ENCODE measurements around the gene JAZF1.

GRCh38 chr7:28075674-28076358, 104.8 kb downstream of the JAZF1 start:
- TF ChIP-seq SIN3A (IDR thresholded peaks at IDR 0.05; ENCODE audit: low read depth) (no peak), SP1 (IDR thresholded peaks at IDR 0.05; ENCODE audit: low read depth) (no peak), REST (IDR thresholded peaks at IDR 0.05; ENCODE audit: low read depth) (no peak), ZNF274 (IDR thresholded peaks at IDR 0.05; ENCODE audit: low read depth, low read length) (no peak)
- TF ChIP-seq, protein P1, sequence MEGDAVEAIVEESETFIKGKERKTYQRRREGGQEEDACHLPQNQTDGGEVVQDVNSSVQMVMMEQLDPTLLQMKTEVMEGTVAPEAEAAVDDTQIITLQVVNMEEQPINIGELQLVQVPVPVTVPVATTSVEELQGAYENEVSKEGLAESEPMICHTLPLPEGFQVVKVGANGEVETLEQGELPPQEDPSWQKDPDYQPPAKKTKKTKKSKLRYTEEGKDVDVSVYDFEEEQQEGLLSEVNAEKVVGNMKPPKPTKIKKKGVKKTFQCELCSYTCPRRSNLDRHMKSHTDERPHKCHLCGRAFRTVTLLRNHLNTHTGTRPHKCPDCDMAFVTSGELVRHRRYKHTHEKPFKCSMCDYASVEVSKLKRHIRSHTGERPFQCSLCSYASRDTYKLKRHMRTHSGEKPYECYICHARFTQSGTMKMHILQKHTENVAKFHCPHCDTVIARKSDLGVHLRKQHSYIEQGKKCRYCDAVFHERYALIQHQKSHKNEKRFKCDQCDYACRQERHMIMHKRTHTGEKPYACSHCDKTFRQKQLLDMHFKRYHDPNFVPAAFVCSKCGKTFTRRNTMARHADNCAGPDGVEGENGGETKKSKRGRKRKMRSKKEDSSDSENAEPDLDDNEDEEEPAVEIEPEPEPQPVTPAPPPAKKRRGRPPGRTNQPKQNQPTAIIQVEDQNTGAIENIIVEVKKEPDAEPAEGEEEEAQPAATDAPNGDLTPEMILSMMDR (IDR thresholded peaks at IDR 0.05 in 2 of 3, conservative IDR thresholded peaks at IDR 0.05 in 1 of 3; ENCODE audit: borderline replicate concordance in 1 of 3, insufficient read depth in 1 of 3, low read depth in 2 of 3, low read length in 2 of 3): no peak
